Measurements from ENCODE around the gene STS. TPM values are rescaled to one million over a fixed set of nuclear protein-coding genes. Genes with fewer than 3 reads are reported as not detected.
A peak's percentile ranks its signal among the peaks of the same experiment; 100 is the strongest.

STS gene
- total RNA-seq, 4 donors from 2014 or later = 5.4 to 9.3 (median 6.7) TPM

GRCh38 chrX:7159149-7159861 is 11.8 kb downstream of the STS start:
- peak in 1 of 2 donors; percentile 7 for DNase-seq
- Histone ChIP-seq H3K4me1 (peaks cover 0 to 7% of the 10 kb centered on the region in 2 donors), H3K27me3 (no peaks in the 10 kb centered on the region), H3K9me3 (no peaks in the 10 kb centered on the region), H3K36me3 (no peaks in the 10 kb centered on the region), H3K4me3 (replicated peaks in 1 of 3) (no peak overlapping the region), H3K27ac (no peak overlapping the region)
- intact Hi-C loops (cut with DNase I) = no loop called here
- no peak for TF ChIP-seq POLR2A (IDR thresholded peaks at IDR 0.05)
- no peak for TF ChIP-seq CTCF (IDR thresholded peaks at IDR 0.05)
- WGBS, 2 donors = 70% methylated on average over 7 of the region's 7 CpGs

GRCh38 chrX:7163146-7163677 is 15.7 kb downstream of the STS start:
- Histone ChIP-seq H3K4me1 (peaks cover 0 to 7% of the 10 kb centered on the region in 2 donors), H3K4me3 (replicated peaks in 1 of 3) (no peak overlapping the region), H3K27me3 (no peaks in the 10 kb centered on the region), H3K27ac (no peak overlapping the region), H3K9me3 (no peaks in the 10 kb centered on the region), H3K36me3 (no peaks in the 10 kb centered on the region)
- WGBS, 2 donors = 29% methylated on average over 1 of the region's 1 CpG; no CpG with 5 or more reads in 1 of the 2 donors
- DNase-seq = peak; percentile 27 to 57
- intact Hi-C loops (cut with DNase I) = no loop called here
- no peak for TF ChIP-seq CTCF (IDR thresholded peaks at IDR 0.05)

- H3K4me3 ChIP-seq (replicated peaks in 1 of 3) = no peak overlapping the region
- no peaks in the 10 kb centered on the region for H3K9me3 ChIP-seq
- peaks cover 0 to 7% of the 10 kb centered on the region in 2 donors for H3K4me1 ChIP-seq
- peak in 1 of 2 donors; percentile 4 for DNase-seq
- TF ChIP-seq CTCF (IDR thresholded peaks at IDR 0.05) (no peak), POLR2A (IDR thresholded peaks at IDR 0.05) (no peak)
- H3K36me3 ChIP-seq = no peaks in the 10 kb centered on the region
- intact Hi-C loops (cut with DNase I) = no loop called here
- H3K27ac ChIP-seq = no peak overlapping the region
- H3K27me3 ChIP-seq = no peaks in the 10 kb centered on the region
- 65 to 70% methylated on average over 3 of the region's 3 CpGs for WGBS, 2 donors
Observed at GRCh38 chrX:7164174-7164573, 16.7 kb downstream of the STS start.

GRCh38 chrX:7168371-7168770 is 20.9 kb downstream of the STS start:
- TF ChIP-seq POLR2A (IDR thresholded peaks at IDR 0.05) (no peak), CTCF (IDR thresholded peaks at IDR 0.05) (no peak)
- intact Hi-C loops (cut with DNase I) = no loop called here
- Histone ChIP-seq H3K36me3 (no peaks in the 10 kb centered on the region), H3K27me3 (no peaks in the 10 kb centered on the region), H3K9me3 (no peaks in the 10 kb centered on the region), H3K4me3 (replicated peaks in 1 of 3) (no peak overlapping the region), H3K4me1 (peaks cover 0 to 3% of the 10 kb centered on the region in 2 donors), H3K27ac (no peak overlapping the region)
- no peak for DNase-seq
- 83 to 100% methylated on average over 1 of the region's 1 CpG for WGBS, 2 donors

- Histone ChIP-seq H3K4me3 (replicated peaks in 1 of 3) (no peak overlapping the region), H3K9me3 (no peaks in the 10 kb centered on the region), H3K36me3 (no peaks in the 10 kb centered on the region), H3K27ac (no peak overlapping the region), H3K27me3 (no peaks in the 10 kb centered on the region), H3K4me1 (no peaks in the 10 kb centered on the region)
- WGBS, 2 donors = 82 to 87% methylated on average over 3 of the region's 3 CpGs
- intact Hi-C loops (cut with DNase I) = no loop called here
- no peak for DNase-seq
- TF ChIP-seq CTCF (IDR thresholded peaks at IDR 0.05) (no peak), POLR2A (IDR thresholded peaks at IDR 0.05) (no peak)
Observed at GRCh38 chrX:7169627-7170026, 22.1 kb downstream of the STS start.
